Activated T-cell treated with anti-CD3 and anti-CD28 coated beads for 24 hours (primary cell): ENCODE data around the gene IGDCC3.
"Not testable (repeated sequence)": the region's sequence is repeated elsewhere in the genome, so short reads cannot be mapped to it uniquely, and the experiment has no call there.

ENCODE experiments used
- DNase-seq: peaks from one replicate; pipeline ENCODE4 v3.0.0-alpha.2; 2020; ENCODE audit warnings: low read depth

Gene IGDCC3

GRCh38 chr15:65405791-65406423 is 28.1 kb upstream of the IGDCC3 start:
- no peak for DNase-seq

GRCh38 chr15:65404186-65404872 is 26.5 kb upstream of the IGDCC3 start:
- DNase-seq = no peak

- no peak for DNase-seq
Measured at GRCh38 chr15:65402961-65403360, 25.2 kb upstream of the IGDCC3 start.

- DNase-seq = no peak
Measured at GRCh38 chr15:65401611-65402240, 23.9 kb upstream of the IGDCC3 start.

- no peak for DNase-seq
Measured at GRCh38 chr15:65400760-65401610, 23.2 kb upstream of the IGDCC3 start.

- no peak for DNase-seq
Measured at GRCh38 chr15:65399997-65400396, 22.2 kb upstream of the IGDCC3 start.

- no peak for DNase-seq
Measured at GRCh38 chr15:65399001-65399706, 21.4 kb upstream of the IGDCC3 start.

- not testable (repeated sequence) for DNase-seq
Measured at GRCh38 chr15:65398486-65398885, 20.7 kb upstream of the IGDCC3 start.

GRCh38 chr15:65396965-65397317 is 19.1 kb upstream of the IGDCC3 start:
- DNase-seq = no peak

- no peak for DNase-seq
Measured at GRCh38 chr15:65396283-65396964, 18.6 kb upstream of the IGDCC3 start.

- no peak for DNase-seq
Measured at GRCh38 chr15:65395567-65396202, 17.9 kb upstream of the IGDCC3 start.

GRCh38 chr15:65394936-65395335 is 17.1 kb upstream of the IGDCC3 start:
- DNase-seq = no peak

- DNase-seq = no peak
Measured at GRCh38 chr15:65394280-65394789, 16.5 kb upstream of the IGDCC3 start.

- DNase-seq = no peak
Measured at GRCh38 chr15:65393557-65393956, 15.8 kb upstream of the IGDCC3 start.

- no peak for DNase-seq
Measured at GRCh38 chr15:65393091-65393490, 15.3 kb upstream of the IGDCC3 start.

GRCh38 chr15:65392368-65392767 is 14.6 kb upstream of the IGDCC3 start:
- no peak for DNase-seq

GRCh38 chr15:65391732-65392131 is 13.9 kb upstream of the IGDCC3 start:
- no peak for DNase-seq

GRCh38 chr15:65390447-65390846 is 12.6 kb upstream of the IGDCC3 start:
- DNase-seq = no peak

GRCh38 chr15:65389226-65389625 is 11.4 kb upstream of the IGDCC3 start:
- no peak for DNase-seq

GRCh38 chr15:65388306-65389080 is 10.7 kb upstream of the IGDCC3 start:
- DNase-seq = no peak
